Middle frontal gyrus (tissue), 1 donor: Measurements from ENCODE around the gene NFIX.
A peak's percentile ranks its signal among the peaks of the same experiment; 100 is the strongest.

Experiments
- DNase-seq: peaks from one replicate; pipeline ENCODE4 v3.0.0-alpha.2; 2015; ENCODE audit warnings: low spot score; ENCODE audit errors: extremely low spot score

The NFIX gene

DNA sequence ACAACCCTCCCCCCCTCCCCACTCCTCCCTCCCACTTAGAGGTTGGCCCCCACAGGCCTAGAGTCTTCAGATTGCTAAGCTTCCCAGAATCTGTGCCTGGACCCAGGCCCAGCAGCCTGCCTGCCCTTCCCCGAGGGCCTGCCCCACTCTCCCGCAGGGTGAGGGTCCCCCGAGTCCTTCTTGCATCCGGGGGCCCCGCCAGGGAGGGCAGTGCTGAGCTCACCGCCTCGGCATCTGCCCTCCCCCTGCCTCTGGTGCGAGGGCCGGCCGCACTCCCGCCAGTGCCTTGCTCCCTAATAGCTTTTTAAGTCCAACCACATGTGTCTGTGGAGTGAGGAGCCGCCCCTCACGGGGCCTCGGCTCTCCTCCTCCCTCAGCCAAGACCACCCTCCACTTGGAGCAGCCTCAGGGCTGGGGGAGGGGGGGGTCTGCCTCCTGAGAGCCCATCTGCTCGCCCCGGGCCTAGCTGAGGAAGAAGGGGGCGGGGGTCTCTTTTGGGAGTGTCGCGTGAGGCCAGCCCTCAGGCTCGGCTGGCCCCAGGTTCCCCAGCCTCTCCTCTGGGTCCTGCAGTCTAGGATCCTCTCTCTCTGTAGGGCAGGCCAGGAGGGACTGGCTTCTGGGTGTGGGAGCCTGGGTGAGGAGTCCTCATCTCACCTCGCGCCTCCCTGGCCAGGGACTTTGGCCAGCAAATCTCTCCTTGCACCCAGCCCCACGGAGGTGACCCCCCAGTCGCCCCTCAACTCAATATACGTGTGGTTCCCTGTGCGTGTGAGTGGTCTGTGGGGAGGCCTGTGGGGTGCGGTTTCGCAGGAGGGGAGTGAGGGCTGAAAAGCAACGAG, 60.2 kb downstream of the NFIX start:
- no peak for DNase-seq

DNA sequence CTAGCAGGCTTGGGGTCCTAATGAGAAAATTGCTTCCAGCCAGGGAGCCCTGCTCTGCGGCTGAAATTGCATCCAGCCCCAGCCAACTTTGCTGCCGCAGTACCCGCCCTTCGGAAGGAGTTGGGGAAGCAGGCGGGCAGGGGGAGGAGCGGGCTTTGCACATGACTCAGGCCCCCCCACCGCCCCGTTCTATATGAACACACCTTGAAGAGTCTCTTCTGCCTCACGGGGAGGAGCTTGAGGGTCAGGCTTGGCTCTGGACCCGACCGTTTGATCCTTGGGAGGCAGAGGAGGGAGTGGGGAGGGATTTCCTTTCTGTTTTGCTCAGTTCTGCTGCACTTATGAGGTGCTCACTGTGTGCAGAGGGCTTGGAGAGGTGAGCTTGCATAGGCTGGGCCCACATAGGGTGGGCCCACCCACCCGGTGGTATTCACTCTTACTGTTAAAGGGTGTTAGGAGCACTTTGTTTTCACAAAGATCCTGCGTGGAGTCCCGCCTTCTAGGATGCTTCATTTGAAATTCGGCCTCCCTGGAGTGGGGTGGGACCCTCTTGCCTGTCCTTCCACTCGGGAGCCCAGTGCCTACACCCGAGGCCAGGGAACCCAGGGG, 60.9 kb downstream of the NFIX start:
- DNase-seq: no peak

DNA sequence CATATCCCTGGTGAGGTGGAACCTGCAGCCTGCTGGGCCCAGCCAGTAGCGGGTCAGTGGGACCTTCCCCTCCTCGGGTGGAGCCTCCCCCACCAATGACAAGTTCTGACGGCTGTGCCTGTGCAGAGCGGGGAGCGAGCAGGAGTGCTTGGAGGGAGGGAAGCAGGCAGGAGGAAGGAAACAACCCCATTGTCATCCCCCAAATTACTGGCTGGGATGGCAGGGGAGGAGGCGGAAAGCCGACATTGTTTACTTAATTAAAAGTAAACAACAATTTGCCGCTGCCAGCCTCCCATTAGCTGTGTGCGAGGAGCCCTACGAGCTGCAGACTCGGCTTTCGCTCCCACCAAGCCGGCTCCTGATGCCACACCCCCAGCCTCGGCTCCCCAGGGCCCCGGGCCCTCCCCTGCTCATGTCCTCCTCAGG, 61.9 kb downstream of the NFIX start:
- DNase-seq: no peak

DNA sequence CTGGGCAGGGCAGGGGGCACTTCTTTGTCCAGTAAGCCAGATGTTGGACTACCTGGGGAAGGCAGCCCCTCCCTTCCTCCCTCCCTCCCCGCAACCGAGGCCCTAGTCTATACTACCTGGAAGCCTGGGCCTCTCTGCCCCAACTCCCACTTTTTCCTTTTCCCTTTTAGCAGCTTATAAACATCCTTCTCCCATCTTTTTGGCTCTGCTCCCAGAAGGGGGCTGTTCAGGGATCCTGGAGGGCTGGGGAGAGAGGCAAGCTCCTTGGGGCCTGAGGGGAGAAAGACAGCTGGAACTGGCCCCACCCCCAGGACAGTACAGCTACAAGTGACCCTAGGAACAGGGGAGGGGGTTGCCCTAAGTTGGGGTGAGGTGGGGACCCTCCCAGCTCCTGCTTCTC, 62.5 kb downstream of the NFIX start:
- no peak for DNase-seq

DNA sequence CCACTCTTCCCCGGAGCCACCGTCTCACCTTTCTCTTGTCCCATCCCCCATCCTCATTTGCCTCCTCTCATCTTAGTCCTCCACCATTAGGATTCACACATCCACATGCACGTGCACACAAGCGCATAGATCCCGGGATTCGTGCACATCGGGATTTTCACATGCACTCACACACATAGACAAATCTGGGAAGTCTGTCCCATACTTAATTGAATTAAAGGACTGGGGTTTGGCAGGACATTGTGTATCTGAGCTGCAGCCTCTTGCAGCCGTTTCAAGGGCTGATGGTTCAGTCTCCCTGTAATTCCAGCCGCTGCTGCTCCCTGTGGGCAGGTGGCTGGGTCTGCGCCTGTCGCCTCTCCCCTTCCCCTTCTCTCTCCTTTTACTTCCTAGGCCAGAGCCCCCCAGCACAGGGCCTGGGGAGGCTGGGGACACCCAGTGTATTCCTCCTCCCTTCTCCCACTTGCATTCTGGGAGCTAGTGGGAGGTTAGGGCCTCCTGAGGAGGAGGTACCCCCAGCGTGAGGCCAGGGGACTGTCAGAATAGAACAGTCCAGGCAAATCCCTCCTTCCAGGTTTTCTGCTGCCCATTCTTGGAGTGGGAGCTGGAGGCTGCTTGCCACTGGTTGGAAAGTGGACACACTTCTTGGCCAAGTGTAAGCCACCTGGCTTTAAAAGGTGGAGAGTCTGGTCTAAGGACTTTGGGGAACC, 63.8 kb downstream of the NFIX start:
- DNase-seq: no peak

DNA sequence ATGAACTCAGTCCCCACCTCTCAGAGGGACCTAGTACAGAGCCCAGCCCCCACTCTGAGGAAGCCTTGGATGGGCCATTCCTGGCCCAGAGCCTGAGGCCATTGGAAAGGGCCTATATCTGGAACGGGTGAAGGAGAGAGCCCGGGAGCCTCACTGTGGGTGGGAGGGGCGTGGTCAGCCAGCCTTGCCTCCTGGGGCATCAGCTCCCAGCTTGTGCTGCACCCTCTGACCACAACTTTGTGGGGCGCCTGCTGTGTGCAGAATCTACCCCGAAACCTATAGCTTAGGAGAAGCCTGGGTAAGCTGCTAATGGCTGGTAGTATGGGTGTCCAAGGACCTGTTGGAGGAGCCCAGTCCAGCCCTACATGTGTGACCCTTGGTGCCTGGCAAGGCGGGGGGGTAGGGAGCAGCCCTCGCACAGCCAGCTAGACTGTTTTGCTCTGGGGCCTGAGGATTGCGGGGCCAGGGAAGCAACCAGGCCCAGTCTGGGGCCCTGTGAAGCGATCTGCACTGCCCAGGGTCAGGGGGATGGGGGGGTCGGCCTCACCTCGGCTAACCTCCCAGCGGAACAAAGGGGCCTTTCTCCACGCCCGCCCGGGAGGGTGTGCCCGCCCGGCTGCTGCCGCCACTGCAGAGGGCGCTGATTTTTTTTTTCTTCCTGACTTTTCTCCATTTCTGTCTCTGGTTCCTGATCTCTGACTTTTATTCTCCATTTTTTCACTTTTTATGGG, 65.1 kb downstream of the NFIX start:
- no peak for DNase-seq

DNA sequence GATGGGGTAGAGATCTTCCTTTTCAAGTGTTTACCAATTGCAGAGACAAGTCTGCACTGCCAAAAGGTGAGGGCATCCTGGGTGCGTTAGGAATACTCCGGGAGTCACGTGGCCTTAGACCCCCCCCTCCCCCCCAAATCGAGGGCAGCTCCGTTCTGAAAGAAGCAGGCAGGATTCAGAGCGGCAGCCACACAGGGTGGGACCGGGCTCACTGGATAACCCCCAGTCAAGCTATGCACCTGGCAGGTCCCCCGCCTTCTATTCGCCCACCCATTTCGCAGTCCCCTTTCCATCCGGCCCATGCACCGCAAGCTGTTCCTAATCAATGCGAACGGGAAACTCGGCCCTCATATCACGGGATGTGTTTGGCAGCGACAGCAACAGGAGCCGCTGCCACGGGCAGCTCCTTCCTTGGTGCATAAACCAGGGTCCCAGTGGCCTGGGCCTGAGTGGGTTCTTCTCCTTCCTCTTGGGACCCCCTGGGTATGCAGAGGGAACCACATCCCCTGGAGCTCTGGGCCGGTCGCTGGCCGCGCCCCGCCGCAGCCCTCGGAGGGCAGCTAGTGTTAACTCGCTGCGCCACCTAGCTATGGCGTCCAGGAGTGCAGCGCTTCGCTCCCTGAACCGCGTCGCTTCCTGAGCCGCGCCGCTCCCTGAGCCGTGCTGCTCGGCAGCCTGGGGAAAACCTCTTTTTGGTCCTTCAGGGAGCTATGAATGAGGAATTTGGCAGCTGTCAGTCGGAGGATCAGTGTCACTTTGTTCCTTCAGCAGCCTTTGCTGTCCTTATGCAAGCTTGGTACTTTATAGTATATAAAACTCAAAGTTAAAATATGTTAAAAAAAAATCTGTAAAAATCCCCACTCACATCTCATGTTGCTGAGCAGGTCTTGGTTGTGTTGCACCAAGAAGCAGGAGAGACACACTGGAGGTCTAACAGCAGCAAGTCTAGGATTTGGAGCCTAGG, 66.0 kb downstream of the NFIX start:
- DNase-seq: peak; percentile 86

DNA sequence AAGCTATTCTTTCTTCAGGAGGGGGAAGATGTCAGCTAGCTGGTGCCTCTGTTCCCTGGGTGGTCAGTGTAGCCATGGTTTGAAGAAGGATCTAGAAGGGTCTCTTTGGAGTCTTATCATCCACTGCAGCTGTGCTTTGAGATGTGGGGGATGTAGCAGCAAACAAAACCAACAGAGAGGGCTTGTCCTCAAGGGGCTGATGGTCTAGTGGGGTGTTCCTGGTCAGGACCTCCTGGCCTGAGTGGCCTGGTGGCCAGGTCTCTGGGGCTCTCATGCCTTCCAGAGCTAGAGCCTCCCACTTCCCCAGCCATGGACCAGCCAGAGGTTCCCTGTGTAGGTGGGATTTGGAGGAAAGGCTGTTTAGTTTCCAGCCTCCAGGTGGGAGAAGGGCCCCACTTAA, 67.0 kb downstream of the NFIX start:
- no peak for DNase-seq

DNA sequence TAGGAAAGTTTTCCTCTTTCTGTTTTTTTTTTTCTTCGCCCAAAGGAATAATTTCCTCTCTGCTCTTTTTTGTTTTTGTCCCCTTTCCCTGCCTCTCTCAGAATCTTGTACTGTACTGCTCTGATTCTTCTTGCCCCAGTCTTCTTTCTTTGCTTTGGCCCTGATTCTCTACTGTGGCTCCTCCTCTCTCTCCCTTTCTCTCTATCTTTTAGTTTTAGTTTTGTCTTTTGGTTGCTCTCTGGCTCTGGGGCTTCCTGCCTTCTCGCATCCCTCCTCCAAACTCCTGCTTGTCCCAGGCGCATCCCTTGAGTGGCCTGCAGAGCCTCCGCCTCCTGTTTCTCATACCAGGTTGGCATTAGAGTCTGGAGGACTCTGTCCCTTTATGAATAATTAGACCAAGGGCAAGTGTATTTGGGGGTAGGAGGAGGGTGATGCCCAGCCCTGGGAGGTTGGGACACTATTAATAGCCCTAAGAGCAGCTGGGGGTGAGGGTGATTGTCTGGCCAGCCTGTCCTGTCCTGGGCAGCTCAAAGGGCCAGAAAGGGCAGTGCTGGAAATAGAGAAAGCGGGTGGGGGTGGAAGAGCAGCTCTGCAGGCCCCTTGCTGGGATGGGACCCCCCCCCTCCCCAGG, 68.3 kb downstream of the NFIX start:
- no peak for DNase-seq

DNA sequence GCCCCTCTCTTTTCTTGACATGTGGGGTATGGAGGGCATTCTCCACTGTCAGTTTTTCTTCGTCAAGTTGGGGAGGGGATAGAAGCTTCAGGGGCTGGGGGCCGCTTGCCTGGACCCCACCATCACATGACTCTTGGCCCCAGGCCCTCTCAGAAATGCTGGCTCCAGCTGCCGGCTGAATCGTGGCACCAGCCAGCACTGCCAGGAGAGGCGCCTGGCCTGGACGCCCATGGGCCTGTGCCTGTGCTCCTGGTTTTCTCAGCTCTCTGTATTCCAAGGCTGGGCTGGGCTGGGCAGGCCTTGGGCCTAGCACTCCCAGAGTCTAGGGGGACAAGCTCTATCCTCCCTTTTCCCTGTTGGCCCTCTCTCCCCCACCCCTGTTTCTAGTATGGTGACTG, 68.8 kb downstream of the NFIX start:
- DNase-seq: no peak

DNA sequence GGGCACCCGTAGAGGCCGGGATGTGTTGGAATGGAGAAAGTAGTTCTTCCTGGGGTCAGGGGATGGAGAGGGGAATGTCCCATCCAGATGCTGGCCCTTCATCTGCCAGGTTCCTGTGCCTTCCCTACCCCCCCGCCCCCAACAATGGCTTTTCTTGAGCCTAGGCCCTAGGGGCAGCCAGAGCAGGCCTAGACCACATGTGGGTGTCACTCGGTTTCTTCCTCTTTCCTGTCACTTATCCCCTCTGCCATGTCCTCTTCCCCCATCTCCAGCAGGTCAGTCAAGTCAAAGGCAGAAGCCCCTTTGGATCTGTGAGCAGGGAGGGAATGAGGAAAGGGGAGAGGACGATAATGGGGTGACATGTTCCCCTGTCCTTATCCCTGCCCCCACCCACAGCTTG, 71.0 kb downstream of the NFIX start:
- no peak for DNase-seq

DNA sequence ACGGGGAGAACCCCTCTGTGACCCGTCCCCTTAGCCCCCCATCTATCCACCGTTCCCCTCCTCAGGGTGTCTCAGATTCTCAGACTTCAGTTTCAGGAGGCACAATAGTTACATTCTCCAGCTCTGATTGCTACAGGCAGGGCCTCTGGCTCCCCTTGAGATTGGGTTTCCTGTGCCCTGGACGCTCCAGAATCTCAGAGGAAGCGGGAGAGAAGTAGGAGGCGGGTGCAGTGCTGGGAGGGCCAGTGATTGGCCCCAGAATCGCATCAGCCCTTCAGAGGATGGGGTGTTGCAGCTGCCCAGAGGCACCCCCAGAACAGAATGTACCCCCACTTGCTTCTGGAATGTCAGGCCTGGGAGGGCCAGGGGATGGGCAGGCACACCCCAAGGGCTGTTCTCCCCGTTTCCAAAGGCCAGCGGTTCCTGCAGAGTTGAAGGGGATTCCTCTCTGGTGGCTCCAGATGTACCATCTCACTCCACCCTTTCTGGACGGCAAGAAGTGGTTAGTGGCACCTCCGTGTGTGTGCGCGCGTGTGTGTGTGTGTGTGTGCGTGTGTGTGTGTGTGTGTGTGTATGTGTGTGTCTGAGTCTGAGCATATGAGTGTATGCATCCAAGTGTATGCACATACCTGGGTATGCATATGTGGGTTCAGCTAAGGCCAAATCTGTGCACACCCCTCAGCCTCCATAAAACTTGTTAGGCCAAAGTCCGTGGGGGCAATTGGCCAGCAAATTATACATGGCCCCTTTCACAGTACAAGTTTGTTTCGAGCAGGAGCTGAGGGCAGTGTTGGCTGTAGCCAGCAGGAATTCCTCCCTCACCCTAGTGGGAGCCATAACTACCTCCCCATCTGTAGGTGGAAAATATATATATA, 71.9 kb downstream of the NFIX start:
- DNase-seq: no peak

DNA sequence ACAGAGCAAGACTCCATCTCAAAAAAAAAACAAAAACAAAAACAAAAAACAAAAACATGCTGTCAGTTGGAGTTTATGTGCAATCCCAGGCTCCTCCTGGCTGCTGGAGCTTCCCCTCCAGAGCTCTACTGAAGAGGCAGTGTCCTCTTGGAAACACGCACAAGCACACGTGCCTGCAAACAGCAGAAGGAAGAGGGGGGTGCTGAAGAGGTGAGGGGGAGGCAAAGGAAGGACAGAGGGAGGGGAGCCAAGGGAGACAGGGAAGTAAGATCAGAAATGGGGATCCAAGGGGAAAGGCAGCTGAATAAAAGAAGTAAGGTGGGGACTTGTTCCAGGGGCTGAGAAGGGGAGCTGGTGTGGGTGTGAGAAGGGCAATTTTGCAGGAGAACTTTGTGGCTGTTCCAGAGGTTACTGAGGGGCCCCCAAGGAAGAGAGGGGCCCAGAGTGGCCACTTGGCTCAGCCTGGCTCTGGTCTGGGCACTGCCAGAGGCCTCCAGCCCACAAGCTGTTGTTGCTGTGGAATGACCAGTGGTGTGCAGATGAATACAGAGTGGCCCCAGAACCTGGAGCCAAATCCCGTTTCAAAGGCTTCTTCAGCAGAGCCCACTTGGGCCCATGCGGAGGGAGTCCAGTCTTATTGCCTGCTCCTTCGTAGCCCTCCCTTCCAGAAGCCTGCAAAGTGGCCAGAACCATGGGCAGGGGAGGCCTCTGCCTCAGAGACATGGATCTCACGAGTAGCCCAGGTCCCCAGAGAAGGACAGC, 73.0 kb downstream of the NFIX start:
- DNase-seq: no peak

DNA sequence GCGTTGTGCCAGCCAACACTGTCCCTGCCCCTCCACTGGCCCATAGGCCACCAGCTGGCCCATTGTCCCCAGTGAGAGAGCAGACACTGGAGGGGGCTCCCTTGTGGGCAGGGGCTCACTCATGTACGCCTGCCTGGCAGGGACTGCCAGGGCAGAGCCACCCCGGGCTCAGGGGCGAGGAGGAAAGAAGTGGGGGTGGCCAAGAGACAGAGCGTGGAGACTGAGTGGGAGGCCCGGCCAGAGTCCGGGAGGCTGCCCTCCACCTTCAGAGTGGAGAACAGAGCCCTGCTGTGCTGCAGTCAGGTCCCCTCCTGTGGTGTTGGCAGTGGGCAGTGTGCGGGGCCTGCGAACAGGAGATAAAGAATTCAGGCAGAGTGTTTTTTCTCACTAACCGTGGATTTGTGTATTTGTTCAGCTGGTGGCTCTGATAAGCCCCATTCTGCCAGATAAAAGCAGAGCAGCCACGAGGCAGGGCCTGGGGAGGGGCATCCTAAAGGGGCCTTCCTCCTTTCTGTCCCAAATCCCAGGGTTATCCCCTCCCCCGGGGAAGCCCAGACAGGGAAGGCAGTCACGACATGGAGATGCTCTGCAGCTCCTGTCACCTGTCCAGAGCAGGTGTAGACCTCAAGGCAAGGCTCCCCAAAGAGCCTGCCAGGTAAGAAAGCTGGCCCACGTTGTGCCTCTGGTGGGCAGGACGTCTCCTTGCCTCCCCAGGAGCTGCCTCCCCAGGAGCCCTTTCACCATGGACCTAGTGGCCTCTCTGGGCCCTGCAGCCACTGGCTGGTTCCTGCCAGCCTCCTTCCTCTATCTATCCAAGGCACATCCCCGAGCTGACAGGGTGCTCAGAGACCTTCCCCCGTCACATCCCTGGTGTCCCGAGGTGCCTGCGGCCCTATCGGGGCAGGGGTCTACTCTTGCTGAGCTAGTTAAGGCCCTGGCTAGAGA, 74.4 kb downstream of the NFIX start:
- no peak for DNase-seq

DNA sequence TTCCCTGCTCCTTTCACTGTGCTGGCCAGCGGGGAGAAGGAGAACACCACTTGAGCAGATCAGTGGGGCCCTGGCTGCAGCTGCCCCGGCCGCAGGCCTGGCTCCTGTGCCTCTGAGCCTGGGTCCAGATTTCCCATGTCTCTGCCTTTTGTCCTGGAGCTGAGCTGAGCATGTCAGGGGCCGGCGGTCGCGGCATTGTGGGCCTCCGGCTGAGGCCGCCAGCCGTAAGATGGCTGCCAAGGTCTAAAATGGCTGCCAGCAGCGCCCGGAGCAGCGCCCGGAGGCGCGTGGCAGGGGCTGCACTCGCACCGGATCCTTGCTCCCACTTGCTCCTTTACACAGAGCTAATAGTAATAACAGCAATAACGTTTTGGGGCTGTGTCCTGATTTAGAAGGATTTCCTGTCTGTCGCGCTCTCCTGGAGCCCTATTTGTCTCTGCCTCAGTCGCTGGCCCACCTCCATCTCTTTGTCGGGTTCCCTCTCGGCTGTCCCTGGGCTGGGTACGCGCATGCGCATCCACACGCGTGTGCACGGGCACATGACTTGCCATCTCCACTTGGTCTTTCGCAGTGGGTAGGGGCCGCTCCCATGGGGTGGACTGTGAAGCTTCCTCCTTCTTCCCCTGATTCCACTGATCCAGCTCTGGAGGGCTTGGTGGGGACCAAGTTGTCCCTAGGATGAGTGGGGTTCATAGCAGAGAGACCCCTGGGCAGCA, 75.3 kb downstream of the NFIX start:
- no peak for DNase-seq

DNA sequence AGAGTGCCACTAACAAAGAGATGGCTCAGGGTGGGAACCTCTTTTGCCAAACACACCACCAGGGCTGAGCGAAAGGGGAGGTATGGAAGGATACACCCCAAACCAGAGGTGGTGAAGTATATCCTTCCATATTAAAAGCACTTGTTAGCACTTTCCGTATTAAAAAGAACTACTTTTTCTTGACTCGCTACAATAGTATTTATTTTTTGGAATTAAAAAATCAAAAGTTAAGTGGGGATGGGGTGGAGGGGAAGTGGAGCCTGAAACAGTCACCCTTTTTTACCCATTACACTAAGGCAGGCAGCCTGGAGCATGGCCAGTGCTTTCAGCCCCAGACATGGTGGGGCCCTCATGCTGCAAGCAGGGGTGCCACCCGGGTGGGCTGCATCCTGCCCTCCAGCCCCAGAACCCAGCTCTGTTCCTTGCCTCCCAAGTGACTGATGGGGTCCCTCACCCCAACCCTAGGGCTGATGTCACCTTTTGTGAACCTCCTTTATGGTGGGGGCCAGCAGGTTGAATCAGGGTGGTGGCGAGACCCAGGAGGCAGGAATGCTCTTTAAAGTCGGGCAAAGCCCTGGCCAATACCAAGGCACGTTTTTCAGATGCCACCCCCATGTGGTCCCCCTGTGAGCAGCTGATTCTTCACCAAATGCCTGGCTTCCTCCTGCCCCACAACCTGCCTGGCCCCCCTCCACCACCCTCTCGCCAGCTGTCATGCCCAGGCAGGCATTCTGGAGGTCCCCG, 76.3 kb downstream of the NFIX start:
- no peak for DNase-seq
